ENCODE data around the gene NR1H3. TPM values are rescaled to one million over a fixed set of nuclear protein-coding genes. Genes with fewer than 3 reads are reported as not detected.
A peak's percentile ranks its signal among the peaks of the same experiment; 100 is the strongest.

The NR1H3 gene
- total RNA-seq, 1 donor from 2014 or later = 61.2 TPM

DNA sequence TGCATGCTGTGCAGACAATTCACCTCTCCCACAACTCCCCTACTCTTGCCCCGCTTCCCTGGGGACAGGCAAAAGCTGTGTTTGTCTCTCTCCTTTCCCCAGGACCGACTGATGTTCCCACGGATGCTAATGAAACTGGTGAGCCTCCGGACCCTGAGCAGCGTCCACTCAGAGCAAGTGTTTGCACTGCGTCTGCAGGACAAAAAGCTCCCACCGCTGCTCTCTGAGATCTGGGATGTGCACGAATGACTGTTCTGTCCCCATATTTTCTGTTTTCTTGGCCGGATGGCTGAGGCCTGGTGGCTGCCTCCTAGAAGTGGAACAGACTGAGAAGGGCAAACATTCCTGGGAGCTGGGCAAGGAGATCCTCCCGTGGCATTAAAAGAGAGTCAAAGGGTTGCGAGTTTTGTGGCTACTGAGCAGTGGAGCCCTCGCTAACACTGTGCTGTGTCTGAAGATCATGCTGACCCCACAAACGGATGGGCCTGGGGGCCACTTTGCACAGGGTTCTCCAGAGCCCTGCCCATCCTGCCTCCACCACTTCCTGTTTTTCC, 10.7 kb downstream of the NR1H3 start:
- Mint-ChIP-seq H3K36me3 (ENCODE audit: low read depth, unreplicated experiment) (peaks cover 4% of the 10 kb centered on the region), H3K4me3 (ENCODE audit: unreplicated experiment) (peak overlapping the region; percentile 94), H3K27ac (ENCODE audit: unreplicated experiment) (peak overlapping the region; percentile 98), H3K4me1 (ENCODE audit: unreplicated experiment) (peaks cover 37% of the 10 kb centered on the region), H3K9me3 (ENCODE audit: unreplicated experiment) (no peaks in the 10 kb centered on the region), H3K27me3 (ENCODE audit: unreplicated experiment) (peaks cover 16% of the 10 kb centered on the region)
- peak; percentile 41 for DNase-seq (ENCODE audit: low spot score)
- TF ChIP-seq, protein P1, sequence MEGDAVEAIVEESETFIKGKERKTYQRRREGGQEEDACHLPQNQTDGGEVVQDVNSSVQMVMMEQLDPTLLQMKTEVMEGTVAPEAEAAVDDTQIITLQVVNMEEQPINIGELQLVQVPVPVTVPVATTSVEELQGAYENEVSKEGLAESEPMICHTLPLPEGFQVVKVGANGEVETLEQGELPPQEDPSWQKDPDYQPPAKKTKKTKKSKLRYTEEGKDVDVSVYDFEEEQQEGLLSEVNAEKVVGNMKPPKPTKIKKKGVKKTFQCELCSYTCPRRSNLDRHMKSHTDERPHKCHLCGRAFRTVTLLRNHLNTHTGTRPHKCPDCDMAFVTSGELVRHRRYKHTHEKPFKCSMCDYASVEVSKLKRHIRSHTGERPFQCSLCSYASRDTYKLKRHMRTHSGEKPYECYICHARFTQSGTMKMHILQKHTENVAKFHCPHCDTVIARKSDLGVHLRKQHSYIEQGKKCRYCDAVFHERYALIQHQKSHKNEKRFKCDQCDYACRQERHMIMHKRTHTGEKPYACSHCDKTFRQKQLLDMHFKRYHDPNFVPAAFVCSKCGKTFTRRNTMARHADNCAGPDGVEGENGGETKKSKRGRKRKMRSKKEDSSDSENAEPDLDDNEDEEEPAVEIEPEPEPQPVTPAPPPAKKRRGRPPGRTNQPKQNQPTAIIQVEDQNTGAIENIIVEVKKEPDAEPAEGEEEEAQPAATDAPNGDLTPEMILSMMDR (IDR thresholded peaks at IDR 0.05; ENCODE audit: unreplicated experiment) = no peak

DNA sequence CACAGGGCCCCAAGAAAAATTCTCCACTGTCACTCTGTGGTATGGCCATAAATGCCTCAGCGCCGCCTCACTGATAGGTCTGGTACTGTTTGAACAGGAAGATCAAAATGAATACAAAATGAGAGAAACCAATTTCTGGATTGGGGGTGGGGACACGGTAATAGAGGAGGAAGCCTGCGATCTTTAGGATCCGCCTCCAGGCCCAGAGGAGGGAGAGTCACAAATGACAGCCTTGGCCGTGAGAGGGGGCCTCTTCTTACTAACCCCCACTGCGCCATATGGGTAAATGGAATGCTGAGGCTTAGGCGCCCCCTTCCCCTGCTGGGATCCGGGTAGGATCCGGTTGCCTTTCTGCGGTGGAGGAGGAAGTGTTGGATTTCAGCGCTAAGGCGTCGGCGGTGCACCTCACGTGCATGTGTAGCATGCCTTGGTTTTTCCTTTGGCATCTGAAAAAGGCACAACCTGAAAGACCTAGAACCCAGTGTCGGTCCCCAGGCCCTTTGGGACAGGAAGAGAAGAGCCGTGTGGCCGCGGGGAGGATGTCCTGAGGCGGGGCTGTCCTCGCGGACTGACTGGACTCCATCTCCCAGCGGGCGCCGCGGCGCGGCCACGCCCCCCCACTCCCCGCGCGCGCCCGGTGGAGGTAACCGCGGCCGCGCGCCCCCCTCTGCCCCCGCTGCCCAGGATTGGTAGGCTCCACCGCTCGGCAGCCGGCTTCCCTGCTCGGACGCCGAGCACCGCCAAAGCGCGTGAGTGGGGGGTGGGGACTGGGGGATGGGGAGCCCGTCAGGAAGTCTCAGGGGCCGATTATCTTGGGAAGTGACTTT, 11.4 kb downstream of the NR1H3 start:
- Mint-ChIP-seq H3K4me1 (ENCODE audit: unreplicated experiment) (peaks cover 37% of the 10 kb centered on the region), H3K4me3 (ENCODE audit: unreplicated experiment) (peak overlapping the region; percentile 94), H3K36me3 (ENCODE audit: low read depth, unreplicated experiment) (peaks cover 8% of the 10 kb centered on the region), H3K9me3 (ENCODE audit: unreplicated experiment) (no peaks in the 10 kb centered on the region), H3K27ac (ENCODE audit: unreplicated experiment) (peak overlapping the region; percentile 98), H3K27me3 (ENCODE audit: unreplicated experiment) (peaks cover 16% of the 10 kb centered on the region)
- DNase-seq (ENCODE audit: low spot score) = peak; percentile 88
- TF ChIP-seq, protein P1 (IDR thresholded peaks at IDR 0.05; ENCODE audit: unreplicated experiment) = no peak

DNA sequence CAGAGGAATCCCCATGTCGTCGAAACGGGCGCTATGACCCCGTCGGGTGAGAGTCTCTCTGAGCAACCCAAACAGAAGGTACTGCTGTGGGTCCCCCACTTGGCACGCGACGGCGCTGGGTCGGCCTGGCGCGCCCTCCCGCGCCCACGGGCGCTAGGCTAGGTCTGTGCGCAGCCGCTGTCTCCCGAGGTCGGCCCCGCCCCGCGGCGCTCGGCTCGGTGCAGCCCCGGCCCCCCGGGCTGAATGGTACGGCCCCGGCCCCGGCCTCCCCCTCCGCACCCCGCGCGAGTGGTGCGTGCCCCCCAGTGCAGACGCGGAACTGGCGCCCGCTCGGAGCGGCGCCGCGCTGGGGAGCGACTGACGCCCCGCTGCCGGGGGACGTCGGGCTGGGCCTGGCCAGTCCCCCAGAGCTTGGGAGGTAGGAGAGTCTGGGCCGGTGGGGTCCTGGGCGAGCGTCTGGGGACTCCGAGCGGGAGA, 12.1 kb downstream of the NR1H3 start, which contains the start of gene MADD:
Gene MADD, plus strand, starts transcription at position 305 of the 477 bp plus-strand sequence.
- Mint-ChIP-seq H3K27me3 (ENCODE audit: unreplicated experiment) (peaks cover 16% of the 10 kb centered on the region), H3K36me3 (ENCODE audit: low read depth, unreplicated experiment) (peaks cover 12% of the 10 kb centered on the region), H3K4me3 (ENCODE audit: unreplicated experiment) (peak within 1 kb of the TSS; percentile 94), H3K27ac (ENCODE audit: unreplicated experiment) (peak within 1 kb of the TSS; percentile 98), H3K9me3 (ENCODE audit: unreplicated experiment) (no peaks in the 10 kb centered on the region), H3K4me1 (ENCODE audit: unreplicated experiment) (peaks cover 34% of the 10 kb centered on the region)
- DNase-seq (ENCODE audit: low spot score) = peak; percentile 77
- TF ChIP-seq, protein P1 (IDR thresholded peaks at IDR 0.05; ENCODE audit: unreplicated experiment) = no peak

DNA sequence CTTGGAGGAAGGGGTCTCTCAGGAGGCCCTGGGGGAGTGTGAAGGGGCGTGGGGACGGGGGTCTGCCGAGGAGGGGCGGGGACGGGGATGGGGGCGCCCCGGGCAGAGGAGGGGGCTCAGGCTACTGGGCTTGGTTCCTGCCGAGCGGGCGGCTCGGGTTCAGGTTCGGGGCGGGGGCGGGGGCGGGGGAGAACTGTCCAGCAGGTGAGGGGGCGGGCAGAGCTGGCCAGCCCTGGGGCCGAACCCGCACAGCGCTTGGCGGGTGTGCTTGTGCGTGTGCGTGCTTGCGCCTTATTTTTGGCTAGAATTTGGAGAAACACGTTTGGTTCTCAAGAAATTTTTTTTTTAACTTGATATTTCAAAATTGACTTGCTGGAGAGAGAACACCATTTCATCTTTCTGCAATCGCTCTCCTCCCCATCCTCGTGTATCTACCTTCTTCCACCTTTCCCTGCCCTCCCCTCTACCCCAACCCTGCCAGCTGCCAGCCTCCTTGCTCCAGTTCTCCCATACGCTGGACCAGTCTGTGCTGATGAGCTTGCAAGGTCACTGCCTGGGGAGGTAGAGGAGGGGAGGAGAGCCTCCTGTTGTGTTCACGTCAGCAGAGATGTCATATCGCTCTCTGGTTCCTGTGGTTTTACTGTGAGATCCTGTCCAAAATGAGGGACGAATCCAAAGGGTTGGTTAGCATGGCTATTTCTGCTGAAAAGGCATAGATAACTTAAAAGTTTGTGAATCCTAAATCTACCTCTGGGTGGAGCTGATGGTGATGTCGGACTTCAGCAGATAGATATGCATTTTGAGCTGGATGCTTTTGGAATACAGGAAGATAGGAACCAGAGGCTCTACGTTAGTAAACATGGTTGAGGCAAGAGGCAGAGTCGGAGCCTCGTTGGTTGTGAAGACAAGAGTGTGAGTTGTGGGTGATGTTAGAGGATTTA, 12.8 kb downstream of the NR1H3 start:
- TF ChIP-seq, protein P1 (IDR thresholded peaks at IDR 0.05; ENCODE audit: unreplicated experiment) = no peak
- peaks cover 16% of the 10 kb centered on the region for H3K27me3 Mint-ChIP-seq (ENCODE audit: unreplicated experiment)
- H3K4me1 Mint-ChIP-seq (ENCODE audit: unreplicated experiment) = peaks cover 34% of the 10 kb centered on the region
- peak; percentile 21 for DNase-seq (ENCODE audit: low spot score)
- H3K9me3 Mint-ChIP-seq (ENCODE audit: unreplicated experiment) = no peaks in the 10 kb centered on the region
- peak overlapping the region; percentile 92 for H3K4me3 Mint-ChIP-seq (ENCODE audit: unreplicated experiment)
- peaks cover 17% of the 10 kb centered on the region for H3K36me3 Mint-ChIP-seq (ENCODE audit: low read depth, unreplicated experiment)
- H3K27ac Mint-ChIP-seq (ENCODE audit: unreplicated experiment) = peak overlapping the region; percentile 49
